Measurements from ENCODE around the gene CCL27. TPM values are rescaled to one million over a fixed set of nuclear protein-coding genes. Genes with fewer than 3 reads are reported as not detected.
"Not testable (repeated sequence)": the region's sequence is repeated elsewhere in the genome, so short reads cannot be mapped to it uniquely, and the experiment has no call there.

CCL27 gene
- total RNA-seq, 1 donor from 2014 or later = 0.52 TPM

DNA sequence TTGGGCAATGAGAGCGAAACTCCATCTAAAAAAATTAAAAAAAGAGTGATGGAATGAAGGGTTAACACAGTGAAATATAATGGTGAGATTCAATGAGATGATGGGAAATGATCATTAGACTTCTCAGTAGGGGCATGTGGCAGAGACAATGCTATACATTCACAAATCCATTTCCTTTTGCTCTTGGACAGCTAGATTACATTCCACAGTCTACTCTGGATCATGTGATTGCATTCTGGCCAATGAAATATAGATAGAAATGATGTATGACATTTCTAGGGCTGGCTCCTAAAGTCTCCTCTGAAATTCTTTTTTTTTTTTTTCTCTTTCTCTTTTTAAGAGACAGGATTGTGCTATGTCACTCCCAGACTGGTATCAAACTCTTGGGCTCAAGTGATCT is 19.8 kb downstream of the CCL27 start:
- Mint-ChIP-seq H3K27me3 (ENCODE audit: low read depth, unreplicated experiment) (no peaks in the 10 kb centered on the region), H3K4me3 (ENCODE audit: unreplicated experiment) (no peak overlapping the region), H3K4me1 (ENCODE audit: low read depth, unreplicated experiment) (peaks cover 5% of the 10 kb centered on the region), H3K9me3 (ENCODE audit: unreplicated experiment) (no peaks in the 10 kb centered on the region), H3K27ac (ENCODE audit: unreplicated experiment) (no peak overlapping the region), H3K36me3 (ENCODE audit: low read depth, unreplicated experiment) (no peaks in the 10 kb centered on the region)
- H3K27me3 ChIP-seq (ENCODE audit: insufficient read depth, low read length) = no peaks in the 10 kb centered on the region
- H3K4me2 ChIP-seq (ENCODE audit: low read length) = no peak overlapping the region
- TF ChIP-seq, protein P1, sequence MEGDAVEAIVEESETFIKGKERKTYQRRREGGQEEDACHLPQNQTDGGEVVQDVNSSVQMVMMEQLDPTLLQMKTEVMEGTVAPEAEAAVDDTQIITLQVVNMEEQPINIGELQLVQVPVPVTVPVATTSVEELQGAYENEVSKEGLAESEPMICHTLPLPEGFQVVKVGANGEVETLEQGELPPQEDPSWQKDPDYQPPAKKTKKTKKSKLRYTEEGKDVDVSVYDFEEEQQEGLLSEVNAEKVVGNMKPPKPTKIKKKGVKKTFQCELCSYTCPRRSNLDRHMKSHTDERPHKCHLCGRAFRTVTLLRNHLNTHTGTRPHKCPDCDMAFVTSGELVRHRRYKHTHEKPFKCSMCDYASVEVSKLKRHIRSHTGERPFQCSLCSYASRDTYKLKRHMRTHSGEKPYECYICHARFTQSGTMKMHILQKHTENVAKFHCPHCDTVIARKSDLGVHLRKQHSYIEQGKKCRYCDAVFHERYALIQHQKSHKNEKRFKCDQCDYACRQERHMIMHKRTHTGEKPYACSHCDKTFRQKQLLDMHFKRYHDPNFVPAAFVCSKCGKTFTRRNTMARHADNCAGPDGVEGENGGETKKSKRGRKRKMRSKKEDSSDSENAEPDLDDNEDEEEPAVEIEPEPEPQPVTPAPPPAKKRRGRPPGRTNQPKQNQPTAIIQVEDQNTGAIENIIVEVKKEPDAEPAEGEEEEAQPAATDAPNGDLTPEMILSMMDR (IDR thresholded peaks at IDR 0.05; ENCODE audit: insufficient read depth, low read depth, low read length) = no peak
- TF ChIP-seq EZH2 (IDR thresholded peaks at IDR 0.05; ENCODE audit: insufficient read depth, low read length) = no peak
- H3K4me1 ChIP-seq (ENCODE audit: insufficient read depth, low read length) = peaks cover 22% of the 10 kb centered on the region
- H4K20me1 ChIP-seq (ENCODE audit: insufficient read depth, low read length) = peaks cover 4% of the 10 kb centered on the region
- H3K9me3 ChIP-seq (ENCODE audit: insufficient read depth, low read depth, low read length) = no peaks in the 10 kb centered on the region
- peaks cover 7% of the 10 kb centered on the region for H3K79me2 ChIP-seq (ENCODE audit: insufficient read depth, low read length)
- H2AFZ ChIP-seq (ENCODE audit: low read depth, low read length) = no peak overlapping the region
- no peak overlapping the region for H3K27ac ChIP-seq (ENCODE audit: low read depth, low read length)
- FAIRE-seq (no peak), DNase-seq (ENCODE audit: low read depth) (no peak)
- no peak overlapping the region for H3K9ac ChIP-seq (ENCODE audit: low read length)
- no peak overlapping the region for H3K4me3 ChIP-seq (ENCODE audit: insufficient read depth, low read depth, low read length)
- no peaks in the 10 kb centered on the region for H3K36me3 ChIP-seq (ENCODE audit: insufficient read depth, low read length)

DNA sequence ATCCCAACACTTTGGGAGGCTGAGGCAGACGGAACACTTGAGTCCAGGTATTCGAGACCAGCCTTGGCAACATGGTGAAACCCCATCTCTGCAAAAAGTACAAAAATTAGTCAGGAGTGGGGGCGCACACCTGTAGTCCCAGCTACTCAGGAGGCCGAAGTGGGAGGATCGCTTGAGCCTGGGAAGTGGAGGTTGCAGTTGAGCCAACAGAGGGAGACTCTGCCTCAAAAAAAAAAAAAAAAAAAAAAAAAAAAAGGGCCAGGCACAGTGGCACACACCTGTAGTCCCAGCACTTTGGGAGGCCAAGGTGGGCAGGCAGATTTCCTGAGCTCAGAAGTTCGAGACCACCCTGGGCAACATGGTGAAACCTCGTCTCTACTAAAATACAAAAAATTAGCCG is 23.1 kb downstream of the CCL27 start:
- not testable (repeated sequence) for H2AFZ ChIP-seq (ENCODE audit: low read depth, low read length); H3K27me3 ChIP-seq (ENCODE audit: insufficient read depth, low read length); H3K4me2 ChIP-seq (ENCODE audit: low read length); H3K9ac ChIP-seq (ENCODE audit: low read length); H3K36me3 ChIP-seq (ENCODE audit: insufficient read depth, low read length); H3K27ac Mint-ChIP-seq (ENCODE audit: unreplicated experiment); H3K4me1 Mint-ChIP-seq (ENCODE audit: low read depth, unreplicated experiment); H3K9me3 Mint-ChIP-seq (ENCODE audit: unreplicated experiment); H3K36me3 Mint-ChIP-seq (ENCODE audit: low read depth, unreplicated experiment); DNase-seq (ENCODE audit: low read depth); H3K27me3 Mint-ChIP-seq (ENCODE audit: low read depth, unreplicated experiment); H3K9me3 ChIP-seq (ENCODE audit: insufficient read depth, low read depth, low read length); H3K4me3 ChIP-seq (ENCODE audit: insufficient read depth, low read depth, low read length); FAIRE-seq; H3K4me3 Mint-ChIP-seq (ENCODE audit: unreplicated experiment); H3K27ac ChIP-seq (ENCODE audit: low read depth, low read length)
- peaks cover 16% of the 10 kb centered on the region for H3K4me1 ChIP-seq (ENCODE audit: insufficient read depth, low read length)
- peaks cover 20% of the 10 kb centered on the region for H4K20me1 ChIP-seq (ENCODE audit: insufficient read depth, low read length)
- H3K79me2 ChIP-seq (ENCODE audit: insufficient read depth, low read length) = peaks cover 25% of the 10 kb centered on the region

DNA sequence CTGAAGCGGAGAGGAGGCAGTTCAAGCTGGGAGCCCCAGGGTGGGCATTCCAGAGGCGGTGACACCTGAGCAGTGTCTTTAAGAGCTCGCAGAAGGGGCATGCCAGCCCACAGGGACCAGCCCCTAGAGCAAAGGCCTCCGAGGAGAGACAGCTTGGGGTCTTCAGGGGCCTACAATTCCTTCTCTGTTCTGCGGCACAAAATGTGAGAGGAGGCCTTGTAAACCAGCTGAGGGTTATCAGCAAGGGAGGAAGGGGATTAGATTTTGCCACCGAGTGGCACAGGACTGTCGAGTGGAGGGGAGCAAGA is 24.4 kb downstream of the CCL27 start:
- Histone ChIP-seq H3K27me3 (ENCODE audit: insufficient read depth, low read length) (no peaks in the 10 kb centered on the region), H3K36me3 (ENCODE audit: insufficient read depth, low read length) (no peaks in the 10 kb centered on the region), H3K9me3 (ENCODE audit: insufficient read depth, low read depth, low read length) (no peaks in the 10 kb centered on the region), H3K4me2 (ENCODE audit: low read length) (peak overlapping the region; percentile 99), H4K20me1 (ENCODE audit: insufficient read depth, low read length) (peaks cover 27% of the 10 kb centered on the region), H3K9ac (ENCODE audit: low read length) (peak overlapping the region; percentile 83), H3K4me1 (ENCODE audit: insufficient read depth, low read length) (peaks cover 16% of the 10 kb centered on the region), H3K4me3 (ENCODE audit: insufficient read depth, low read depth, low read length) (peak overlapping the region; percentile 76), H2AFZ (ENCODE audit: low read depth, low read length) (peak overlapping the region; percentile 99), H3K79me2 (ENCODE audit: insufficient read depth, low read length) (peaks cover 25% of the 10 kb centered on the region), H3K27ac (ENCODE audit: low read depth, low read length) (no peak overlapping the region)
- H3K9me3 Mint-ChIP-seq (ENCODE audit: unreplicated experiment) = no peaks in the 10 kb centered on the region
- H3K27me3 Mint-ChIP-seq (ENCODE audit: low read depth, unreplicated experiment) = no peaks in the 10 kb centered on the region
- no peak for FAIRE-seq
- peak overlapping the region; percentile 66 for H3K27ac Mint-ChIP-seq (ENCODE audit: unreplicated experiment)
- peak overlapping the region; percentile 76 for H3K4me3 Mint-ChIP-seq (ENCODE audit: unreplicated experiment)
- no peak for DNase-seq (ENCODE audit: low read depth)
- peaks cover 4% of the 10 kb centered on the region for H3K4me1 Mint-ChIP-seq (ENCODE audit: low read depth, unreplicated experiment)
- peaks cover 3% of the 10 kb centered on the region for H3K36me3 Mint-ChIP-seq (ENCODE audit: low read depth, unreplicated experiment)
- TF ChIP-seq EZH2 (IDR thresholded peaks at IDR 0.05; ENCODE audit: insufficient read depth, low read length) = no peak
- TF ChIP-seq, protein P1 (IDR thresholded peaks at IDR 0.05; ENCODE audit: insufficient read depth, low read depth, low read length) = no peak

All from astrocyte (in vitro differentiated cells and primary cell).